ENCODE measurements around the gene MAGI1.

MAGI1 gene

GRCh38 chr3:65655061-65655460 is 383.7 kb downstream of the MAGI1 start:
- no peak for DNase-seq

DNA sequence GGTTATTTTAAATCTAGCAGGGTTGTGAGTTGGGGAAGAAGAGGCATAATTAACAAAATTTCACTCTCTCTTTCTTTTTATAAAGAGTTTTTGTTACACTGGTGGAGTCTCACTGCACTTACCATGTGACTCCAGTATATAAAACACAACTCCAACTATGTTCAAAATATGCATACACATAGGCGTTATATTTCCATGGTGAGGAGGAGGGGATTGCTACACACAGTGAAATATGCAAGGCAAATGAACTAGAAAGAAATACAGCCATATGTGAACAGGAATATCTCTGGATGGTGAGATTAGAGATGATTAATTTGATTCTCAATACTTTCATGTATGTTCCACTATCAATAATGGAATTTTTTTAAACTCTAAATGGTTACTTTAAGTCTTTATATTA is 385.0 kb downstream of the MAGI1 start:
- no peak for DNase-seq

- no peak for DNase-seq
These were observed 388.5 kb downstream of the MAGI1 start for GRCh38 chr3:65650247-65650646.

DNA sequence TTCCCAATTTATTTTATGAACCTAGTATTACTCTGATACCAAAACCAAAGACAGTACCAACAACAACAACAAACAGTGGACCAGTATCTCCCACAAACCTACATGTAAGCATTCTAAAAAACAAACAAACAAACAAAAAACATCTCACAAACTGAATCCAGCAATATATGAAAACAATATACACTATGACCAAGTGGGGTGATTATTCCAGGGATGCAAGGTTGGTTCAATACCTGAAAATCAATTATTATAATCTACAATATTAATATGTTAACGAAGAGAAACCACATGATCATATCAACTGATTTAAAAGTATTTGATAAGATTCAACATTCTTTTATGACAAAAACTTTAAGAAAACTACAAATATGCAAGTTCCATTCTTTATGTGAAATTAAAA is 391.3 kb downstream of the MAGI1 start:
- DNase-seq = no peak

GRCh38 chr3:65642883-65643282 is 395.8 kb downstream of the MAGI1 start:
- no peak for DNase-seq

- DNase-seq = no peak
These were observed 396.9 kb downstream of the MAGI1 start for GRCh38 chr3:65641777-65642176.

GRCh38 chr3:65641045-65641444 is 397.7 kb downstream of the MAGI1 start:
- no peak for DNase-seq

GRCh38 chr3:65639444-65639843 is 399.3 kb downstream of the MAGI1 start:
- DNase-seq = no peak

- no peak for DNase-seq
These were observed 400.4 kb downstream of the MAGI1 start for GRCh38 chr3:65638301-65638700.

DNA sequence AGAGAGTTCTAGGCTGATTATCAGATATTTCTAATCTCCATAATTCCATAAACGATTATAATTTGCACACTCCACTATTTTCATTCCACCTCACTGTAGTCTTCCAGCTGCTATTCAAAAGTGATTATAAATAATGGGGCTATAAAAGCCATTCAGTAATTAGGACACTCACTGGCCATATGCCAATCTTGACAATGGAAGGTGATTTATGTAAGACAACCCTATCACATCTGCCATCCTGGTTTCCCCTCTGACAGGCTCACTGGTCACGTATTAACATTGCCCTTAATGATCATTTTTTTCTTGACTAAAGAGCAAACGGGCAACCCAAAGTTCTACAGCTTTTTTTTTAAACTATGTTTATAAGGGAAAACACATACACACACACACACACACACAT is 402.4 kb downstream of the MAGI1 start:
- peak; percentile 94 for DNase-seq

DNA sequence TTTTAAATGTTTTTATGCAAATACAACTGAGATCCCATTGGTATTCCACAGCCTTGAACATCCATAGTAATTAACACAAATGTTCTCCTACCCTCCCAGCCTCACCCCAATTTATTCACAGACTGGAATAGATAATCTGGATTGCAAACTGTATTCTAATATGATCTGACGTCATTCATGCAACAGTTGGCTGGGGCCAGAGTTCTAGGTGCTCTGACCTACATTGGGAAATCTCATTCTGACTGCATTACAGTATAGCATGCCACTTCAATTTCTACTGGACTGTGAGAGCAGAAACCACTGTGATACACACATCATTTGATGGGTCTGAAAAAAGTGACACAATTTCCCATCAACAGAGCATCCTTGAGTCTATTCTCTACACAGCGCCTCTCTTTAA is 403.1 kb downstream of the MAGI1 start:
- DNase-seq = no peak

DNA sequence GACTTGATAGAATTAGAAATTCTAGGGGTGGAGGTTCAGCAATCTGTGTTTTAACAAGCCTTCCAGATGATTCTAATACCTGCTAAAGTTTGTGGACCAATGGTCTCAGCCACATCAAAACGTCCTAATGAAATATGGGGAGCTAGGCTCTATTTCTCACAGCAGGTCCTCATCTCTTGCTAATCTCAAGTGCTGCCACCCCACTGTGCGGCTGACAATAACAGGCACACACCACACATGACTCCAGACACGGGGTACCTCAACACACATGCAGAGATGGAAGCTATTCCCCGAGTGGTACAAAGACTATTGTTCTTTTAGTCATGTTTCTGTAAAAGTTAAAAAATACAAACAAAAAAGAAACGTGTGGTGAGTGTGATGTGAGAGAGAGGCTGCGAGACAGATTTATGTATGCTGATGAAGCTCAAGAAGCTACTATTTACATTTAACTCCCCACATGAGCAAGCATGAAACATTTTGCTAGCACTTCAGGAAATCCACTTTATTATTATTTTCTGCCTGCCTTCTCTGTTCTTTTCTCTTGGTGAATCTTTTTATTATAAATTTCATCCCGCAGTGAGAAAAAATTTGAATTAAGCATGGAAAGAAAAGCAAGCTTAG is 405.6 kb downstream of the MAGI1 start:
- DNase-seq = no peak

GRCh38 chr3:65632414-65632813 is 406.3 kb downstream of the MAGI1 start:
- no peak for DNase-seq

GRCh38 chr3:65628978-65629377 is 409.7 kb downstream of the MAGI1 start:
- DNase-seq = no peak

GRCh38 chr3:65627062-65627461 is 411.7 kb downstream of the MAGI1 start:
- DNase-seq = no peak

- DNase-seq = no peak
These were observed 413.4 kb downstream of the MAGI1 start for GRCh38 chr3:65625305-65625704.

- no peak for DNase-seq
These were observed 415.4 kb downstream of the MAGI1 start for GRCh38 chr3:65623362-65623761.

DNA sequence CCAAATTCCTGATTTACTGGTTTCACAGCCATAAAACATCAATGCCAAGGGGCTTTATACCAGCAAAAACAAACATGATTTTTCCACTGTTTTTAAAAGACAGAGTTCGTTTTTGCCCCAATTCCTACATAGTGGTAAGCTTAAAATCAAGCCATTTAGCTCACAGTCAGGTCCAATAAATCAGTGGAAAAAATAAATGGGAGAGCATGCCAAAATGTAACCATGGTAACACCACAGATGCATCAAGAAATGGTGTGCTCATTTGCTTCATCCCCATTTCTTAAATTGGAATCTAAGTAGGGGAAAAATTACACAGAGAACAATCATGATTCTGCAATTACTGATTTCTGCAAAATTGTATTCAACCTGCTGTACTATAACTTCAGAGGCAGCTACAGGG is 418.8 kb downstream of the MAGI1 start:
- peak; percentile 12 for DNase-seq

DNA sequence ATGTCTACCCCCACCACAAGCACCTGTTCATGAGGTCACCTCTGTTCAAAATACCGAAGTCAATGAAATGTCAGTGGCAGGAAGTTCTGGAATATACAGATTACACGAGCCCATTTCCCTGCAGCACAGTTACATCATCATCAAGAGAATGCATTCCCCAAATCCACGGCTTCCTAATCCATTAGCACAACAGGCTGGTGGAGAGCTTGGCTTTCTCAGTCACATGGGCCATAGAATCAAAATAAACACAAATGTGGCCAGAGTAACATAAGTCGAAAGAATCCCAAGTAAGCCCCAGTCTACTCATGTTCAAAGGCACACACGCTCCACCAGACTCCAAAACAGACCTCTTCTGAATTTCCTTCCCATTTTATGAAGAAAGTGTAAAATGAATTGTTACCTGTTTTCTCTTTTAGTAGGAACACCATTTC is 419.3 kb downstream of the MAGI1 start:
- DNase-seq = no peak

GRCh38 chr3:65618599-65618998 is 420.1 kb downstream of the MAGI1 start:
- no peak for DNase-seq

DNA sequence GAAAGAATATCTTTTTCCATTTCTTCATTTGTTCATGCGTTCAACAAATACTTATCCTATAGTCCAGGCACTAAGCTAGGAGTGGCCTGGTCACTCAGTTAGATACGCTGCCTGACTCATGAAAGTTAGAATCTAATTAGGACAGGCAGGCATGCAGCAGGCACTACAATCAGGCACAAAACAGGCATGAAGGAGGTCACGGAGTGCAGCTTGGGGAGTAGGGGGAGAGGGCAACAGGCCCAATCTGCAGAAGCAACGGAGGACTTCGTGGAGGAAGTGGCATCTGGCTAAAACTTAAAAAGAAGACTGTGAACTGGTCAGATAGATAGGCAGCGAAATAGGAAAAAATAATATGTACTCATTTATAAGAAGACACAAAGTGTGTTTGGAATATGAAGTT is 420.9 kb downstream of the MAGI1 start:
- no peak for DNase-seq

DNA sequence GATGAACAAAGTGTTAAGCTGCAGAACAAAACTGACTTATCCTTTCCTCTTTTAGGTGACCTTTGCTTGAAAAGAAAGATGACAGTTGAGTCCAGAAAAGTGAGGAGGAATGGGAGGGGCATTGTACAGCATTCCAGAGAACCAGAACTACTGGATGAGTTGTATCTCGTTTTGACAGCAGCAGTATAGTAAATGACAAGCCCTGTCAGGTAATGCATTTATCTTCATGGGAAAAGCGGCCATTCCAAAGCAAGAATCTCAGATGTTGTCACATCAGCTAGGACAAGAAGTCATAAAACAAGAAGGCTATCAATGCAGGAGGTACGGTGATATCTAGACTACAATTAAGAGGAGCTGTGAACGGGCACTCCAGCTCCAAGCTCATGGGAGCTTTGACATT is 421.5 kb downstream of the MAGI1 start:
- DNase-seq = no peak

DNA sequence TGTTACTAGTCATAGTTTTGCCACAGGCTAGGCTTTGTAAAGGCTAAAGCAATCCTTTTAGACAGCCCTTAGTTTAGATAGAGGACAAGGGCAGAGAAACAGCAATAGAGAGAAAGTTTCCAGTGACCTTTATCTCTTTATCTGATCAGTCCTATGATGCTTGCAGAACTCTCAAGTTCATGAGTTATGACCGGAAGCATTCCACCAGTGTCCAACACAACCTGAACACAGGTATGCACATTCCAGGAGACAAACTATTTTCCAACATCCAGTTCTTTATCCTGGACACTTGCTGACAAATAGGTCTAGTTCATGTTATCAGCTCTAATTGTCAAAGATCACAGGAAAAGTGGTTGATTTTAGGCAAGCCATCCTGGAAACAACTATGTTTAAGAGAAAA is 422.2 kb downstream of the MAGI1 start:
- DNase-seq = no peak

DNA sequence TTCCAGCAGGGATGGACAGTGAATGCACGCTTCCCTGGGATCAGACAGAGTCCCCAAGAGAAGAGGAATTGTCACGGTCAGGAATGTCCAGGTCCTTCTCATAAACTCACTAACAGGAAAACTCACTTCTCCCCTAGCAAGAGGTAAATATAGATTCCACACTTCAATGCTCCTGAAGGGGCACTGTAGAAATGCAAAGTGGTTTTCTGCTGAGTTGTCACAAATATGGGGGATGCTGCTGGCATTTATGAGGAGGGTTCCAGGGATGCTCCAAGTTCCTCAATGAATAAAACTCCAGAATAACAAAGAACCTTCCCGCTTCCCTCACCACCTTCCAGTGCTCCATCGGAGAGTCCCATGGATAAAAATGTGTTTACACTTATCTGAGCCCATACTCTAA is 423.4 kb downstream of the MAGI1 start:
- no peak for DNase-seq

DNA sequence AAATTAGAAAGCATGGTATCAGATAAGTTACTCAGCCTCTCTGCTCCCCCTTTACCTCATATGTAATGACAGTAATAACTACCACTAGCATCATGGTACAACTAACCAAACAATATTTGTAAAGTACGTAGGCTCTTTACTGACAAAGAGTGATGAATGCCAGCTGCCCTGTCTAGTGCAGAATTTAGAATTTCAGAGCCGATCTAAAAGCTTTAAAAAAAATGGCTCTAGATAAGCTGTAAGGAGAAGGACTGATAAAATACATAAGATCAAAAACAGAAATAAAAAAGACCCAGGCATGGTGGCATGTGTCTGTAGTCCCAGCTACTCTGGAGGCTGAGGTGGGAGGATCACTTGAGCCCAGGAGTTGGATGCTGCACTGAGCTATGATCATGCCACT is 424.1 kb downstream of the MAGI1 start:
- no peak for DNase-seq

Data from NCI-H1105 treated with DMSO at 0.1 percent for 48 hours (cell line).